Measurements from ENCODE around the gene MICALL2.

DNA sequence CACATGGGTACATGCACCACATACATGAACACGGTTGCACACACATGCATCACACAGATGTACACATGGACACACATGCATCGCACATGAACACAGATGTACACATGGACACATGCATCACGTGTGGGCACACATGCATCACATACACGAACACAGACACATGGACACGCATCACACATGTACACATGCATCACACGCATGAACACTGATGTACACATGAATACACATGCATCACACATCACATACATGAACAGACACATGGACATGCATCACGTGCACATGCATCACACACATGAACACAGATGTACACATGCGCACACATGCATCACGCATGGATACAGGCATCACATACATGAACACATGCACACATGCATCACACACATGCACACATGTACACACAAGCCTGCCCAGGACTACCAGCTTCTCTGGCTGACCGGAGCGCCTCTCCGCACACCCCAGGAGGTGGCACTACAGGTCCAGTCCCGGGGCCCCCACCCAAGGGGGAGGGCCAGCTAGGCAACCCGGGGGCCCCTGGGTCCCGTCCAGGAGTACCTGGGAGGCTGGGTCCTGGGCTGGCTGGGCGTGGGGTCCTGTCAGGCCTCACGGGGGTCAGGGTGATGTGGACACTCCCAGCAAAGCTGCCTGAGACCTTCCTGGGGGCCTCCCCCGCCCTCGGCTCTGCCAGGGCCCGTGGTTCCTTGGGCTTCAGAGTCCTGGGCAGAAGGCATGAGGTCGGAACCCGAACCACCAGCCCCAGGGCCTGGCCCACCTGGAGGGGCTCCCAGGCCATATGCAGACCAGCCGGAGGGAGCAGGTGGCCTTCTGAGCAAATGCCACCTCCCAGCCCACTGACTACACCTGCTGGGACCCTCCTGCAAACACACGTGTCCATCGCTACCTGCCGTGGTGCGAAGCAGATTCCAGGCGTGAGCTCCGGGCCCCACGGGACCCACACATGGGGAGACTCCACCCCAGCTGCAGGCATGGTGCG, 19.6 kb downstream of the MICALL2 start:
- TF ChIP-seq CTCF (IDR thresholded peaks at IDR 0.05) (peak in 2 of 6 experiments; percentile 4 to 16), POLR2A (IDR thresholded peaks at IDR 0.05) (no peak)

All from adrenal gland (tissue), 5 donors.